HG03457 (cell line): ENCODE data around the gene CD74.

Source experiments
- ATAC-seq: cut with Tn5 transposase; IDR thresholded peaks from one replicate; pipeline ENCODE4 v1.9.1; 2021; ENCODE audit warnings: moderate number of reproducible peaks; ENCODE audit not compliant: unreplicated experiment

CD74 gene

DNA sequence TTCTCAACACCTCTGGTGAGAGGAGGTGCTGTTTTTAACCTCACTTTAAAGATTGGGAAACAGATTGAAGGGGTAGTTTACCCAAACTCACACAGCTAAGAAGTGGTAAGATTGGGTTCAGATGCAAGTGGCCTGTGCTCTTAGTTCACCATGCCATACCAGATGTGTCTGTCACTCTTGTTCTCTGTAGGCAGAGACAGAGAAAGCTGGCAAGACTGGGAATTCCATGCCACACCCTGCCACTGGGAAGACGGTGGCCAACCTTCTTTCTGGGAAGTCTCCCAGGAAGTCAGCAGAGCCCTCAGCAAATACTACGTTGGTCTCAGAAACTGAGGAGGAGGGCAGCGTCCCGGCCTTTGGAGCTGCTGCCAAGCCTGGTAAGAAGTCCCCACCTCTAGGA lies 44.2 kb downstream of the CD74 start:
- ATAC-seq: no peak

DNA sequence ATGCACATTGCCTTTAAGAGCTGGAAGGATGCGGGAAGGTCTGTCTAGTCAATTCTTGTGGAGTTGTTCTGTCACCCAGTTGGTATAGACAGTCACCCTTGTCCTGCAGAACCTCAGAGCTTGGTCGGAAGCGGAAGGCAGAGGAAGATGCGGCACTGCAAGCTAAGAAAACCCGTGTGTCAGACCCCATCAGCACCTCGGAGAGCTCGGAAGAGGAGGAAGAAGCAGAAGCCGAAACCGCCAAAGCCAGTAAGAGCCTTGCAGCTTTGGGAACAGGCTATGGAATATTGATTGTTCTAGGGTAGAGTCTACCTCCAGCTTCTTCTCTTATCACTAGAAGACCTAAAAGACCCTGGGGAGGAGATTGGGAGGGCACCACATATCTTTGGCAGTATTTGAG lies 48.7 kb downstream of the CD74 start:
- ATAC-seq: no peak

DNA sequence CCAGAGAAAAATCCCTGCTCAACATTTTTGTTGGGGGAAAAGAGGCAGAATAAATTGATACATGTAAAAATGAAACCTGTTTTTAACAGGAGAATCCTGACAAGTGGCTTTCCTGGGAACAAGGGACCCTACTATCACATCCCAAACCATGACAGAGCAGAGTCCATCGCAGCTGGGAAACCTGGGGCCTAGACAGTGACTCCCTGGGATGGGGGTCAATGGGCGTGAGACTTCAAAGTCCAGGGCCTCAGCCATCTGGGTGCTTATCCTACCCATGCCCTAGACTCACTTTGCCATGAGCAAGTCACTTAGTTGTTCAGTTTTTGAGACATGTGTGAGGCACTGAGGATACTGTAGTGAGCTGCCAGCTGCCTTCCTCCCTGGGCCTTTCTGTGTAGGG lies 49.5 kb downstream of the CD74 start:
- no peak for ATAC-seq

DNA sequence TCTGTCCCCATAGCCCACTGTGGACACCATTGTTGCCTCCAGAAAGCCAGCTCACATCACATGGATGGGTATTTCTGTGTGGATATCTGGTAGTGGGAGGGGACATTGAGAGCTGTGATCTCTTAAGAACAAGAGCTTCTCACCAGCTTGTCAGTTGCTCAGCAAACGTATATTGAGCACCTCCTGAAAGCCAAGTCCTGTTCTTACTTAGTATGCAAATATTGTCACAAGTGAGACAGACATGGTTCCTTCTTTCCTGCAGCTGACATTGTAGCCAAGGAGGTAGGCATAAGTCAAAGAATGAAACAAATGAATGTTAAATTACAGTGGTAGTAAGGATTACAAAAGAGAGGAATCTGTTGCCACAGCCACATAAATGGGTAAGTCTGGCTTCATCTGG lies 51.4 kb downstream of the CD74 start:
- no peak for ATAC-seq

DNA sequence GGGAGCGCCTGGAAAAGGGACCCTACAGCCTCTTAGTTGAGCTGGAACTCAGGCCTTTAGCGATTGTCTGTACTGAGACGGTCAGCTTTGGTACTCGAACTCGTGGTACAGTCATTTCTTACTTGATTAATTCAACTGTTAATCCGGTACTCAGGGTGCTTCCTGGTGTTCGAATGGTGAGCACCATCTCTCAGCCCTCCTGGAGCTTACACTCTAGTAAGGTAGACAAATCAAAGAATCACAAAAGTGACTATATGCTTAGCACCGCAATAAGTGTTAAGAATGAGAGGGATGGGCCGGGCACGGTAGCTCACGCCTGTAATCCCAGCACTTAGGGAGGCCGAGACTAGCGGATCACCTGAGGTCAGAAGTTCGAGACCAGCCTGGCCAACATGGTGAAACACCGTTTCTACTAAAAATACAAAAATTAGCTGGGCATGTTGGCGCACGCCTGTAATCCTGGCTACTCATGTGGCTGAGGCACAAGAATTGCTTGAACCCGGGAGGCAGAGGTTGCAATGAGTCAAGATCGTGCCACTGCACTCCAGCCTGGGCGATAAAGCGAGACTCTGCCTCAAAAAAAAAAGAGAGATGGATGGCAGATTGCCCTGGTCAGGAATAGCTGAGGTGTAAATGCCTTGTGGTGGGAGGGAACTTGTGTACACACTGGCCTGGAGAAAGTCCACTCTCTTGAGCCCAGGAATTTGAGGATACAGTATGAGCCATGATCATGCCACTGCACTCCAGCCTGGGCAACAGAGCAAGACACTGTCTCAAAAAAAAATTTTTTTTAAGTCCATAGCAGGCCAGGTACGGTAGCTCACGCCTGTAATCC lies 54.2 kb downstream of the CD74 start:
- ATAC-seq: no peak

DNA sequence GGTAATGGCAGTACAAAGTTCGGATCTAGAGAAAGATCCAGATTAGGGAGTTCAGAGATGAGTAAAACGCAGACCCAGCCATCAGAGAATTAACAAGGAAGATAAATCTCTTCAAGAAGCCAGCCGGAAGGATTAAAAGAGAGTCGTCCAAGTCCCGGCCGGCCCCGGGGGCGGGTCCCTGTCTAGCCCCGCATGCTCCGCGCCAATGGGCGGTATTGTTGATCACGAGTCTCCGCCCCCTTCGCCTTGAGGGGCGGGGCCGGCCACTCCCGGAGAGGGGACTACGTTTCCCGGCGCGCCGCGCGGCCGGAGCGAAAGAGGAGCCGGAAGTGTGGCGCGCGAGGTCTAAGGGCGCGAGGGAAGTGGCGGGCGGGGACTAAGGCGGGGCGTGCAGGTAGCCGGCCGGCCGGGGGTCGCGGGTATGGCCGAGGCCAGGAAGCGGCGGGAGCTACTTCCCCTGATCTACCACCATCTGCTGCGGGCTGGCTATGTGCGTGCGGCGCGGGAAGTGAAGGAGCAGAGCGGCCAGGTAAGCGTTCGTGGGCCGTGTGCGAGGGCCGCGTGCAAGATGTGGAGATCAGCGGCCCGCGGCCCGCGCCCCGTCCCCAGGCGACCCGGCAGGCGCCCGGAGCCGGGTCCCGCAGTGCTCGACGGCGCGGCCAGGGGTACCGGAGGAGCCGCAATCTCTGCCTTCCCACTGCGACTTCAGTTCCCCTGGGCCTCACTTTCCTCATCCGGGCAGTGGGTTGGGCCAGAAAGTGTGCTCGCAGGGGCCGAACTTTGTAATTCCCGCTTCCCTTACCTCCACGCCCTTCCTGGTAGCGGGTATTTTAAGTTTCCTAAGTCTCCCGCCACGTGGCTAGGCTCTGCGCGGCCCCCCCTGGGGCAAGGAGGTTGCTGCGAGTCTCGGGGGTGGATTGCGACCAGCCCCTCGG lies 55.1 kb downstream of the CD74 start, which contains the start of gene TCOF1:
Gene TCOF1 (plus strand): TSS at position 372 of the 935 bp plus-strand sequence. CDS start 50 bp downstream, at position 422.
- ATAC-seq: peak; percentile 90

DNA sequence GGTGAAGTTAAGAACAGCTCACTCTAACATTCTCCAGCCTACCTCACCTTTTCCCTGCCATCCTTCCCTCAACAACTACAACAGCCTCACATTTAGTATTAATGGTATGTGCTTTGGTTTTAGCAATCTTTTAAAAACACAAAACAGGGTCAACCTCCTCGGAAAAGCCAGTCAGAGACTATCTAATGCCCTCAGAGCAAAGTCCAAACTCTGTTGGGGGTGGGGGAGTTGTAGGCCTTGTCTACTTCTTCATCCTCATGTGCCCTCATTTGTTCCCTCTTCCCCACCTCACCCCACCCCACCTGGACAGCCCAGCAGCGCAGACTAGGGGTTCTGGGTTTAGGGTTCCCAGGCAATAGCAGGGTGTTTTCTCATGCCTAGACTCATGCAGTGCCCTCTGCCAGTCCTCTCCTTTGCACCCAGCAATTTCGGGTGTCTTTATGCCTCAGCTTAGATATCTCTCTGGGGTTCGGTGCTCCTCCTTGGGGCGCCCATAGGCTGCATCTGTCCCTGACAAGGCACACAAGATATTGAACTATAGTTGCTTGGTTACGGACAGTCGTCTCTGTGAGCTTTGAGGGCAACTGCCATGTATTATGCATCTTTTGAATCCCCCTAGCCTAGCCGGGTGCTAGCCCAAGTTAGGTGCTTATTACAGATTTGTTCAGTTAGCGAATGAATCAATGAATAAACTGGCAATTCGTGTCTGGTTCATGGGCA lies 56.0 kb downstream of the CD74 start:
- ATAC-seq: no peak

DNA sequence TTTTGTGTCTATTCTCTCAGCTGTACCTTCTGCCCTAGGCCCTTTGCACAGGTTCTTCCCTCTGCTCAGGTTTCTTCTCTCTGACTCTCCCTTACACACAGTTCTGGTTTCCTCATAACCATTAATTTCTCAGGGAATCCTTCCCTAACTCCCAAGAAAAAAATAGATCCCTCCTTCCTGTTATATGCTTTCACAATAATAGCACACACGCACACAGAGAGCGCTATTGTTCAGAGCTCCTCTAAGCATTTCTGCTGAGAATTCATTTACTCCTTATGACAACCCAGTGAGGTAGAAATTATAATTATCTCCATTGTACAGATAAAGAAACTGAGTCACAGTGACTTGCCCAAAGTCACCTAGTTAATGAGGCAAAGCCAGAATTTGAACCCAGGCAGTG lies 56.9 kb downstream of the CD74 start:
- ATAC-seq: no peak

DNA sequence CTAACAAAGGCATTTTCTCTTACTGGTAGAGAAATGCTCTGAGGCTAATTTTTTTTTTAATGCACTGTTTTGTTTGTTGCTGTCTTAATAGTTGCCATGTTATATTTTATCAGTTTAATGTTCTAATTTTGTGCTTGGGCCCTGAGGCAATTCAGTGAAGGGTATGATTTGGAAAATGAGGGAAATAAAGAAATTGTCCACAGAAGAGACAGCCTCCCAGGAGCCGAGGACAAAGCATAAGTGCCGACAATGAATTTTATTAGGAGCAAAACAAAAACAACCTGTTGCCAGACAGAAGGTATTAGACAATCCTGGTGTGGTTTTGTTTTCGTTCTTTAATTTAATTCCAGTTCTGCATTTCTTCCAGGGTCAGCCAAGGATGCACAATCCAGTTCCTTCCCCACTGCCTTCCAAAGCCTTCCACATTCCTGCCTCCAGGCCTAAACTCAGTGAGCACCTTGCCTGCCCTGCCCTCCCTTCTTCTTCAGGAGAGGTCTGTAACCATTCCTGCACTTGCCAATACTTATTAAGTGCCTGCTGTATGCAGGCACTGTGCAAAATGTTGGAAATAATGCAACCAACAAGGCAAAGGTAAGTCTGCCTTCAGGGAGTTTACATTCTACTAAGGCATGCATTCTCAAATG lies 59.6 kb downstream of the CD74 start:
- no peak for ATAC-seq

DNA sequence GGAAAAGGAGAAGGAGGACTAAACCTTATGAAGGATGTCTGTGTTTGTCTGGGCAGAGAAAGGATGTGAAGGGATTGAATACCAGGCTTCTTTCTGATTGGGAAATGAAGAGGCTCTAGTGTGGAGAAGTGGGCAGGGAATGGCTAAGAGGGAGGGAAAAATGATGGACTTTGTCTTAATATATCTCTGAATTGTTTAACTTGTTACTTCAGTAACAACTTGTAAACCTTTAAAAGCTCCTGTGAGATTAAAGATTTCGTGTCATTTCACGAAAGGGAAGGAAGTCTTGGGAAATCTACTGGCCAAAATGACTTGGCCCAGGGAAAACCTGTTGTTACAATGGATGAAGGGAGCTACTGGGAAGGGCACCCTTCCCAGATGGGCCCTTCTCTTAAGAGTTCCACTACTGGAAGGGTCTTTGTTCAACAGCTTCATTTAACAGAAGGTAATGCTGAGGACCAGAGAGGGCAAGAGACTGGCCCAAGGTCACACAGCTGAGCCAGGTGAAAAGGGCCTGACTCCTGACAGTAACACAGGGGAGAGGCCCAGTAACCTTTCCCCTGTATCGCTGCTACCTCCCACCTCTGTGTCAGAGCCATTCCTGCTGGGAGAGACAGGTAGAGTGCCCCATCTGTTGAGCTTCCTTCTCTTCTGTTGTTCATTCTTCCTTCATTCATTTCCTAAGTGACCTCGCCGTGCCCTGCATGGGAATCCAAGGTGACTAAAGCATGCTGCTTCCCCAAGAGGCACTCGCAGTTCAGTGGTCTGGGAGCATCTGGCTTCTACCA lies 60.3 kb downstream of the CD74 start:
- no peak for ATAC-seq
